HepG2 (cell line): Measurements from ENCODE around the gene ZNRF3. TPM values are rescaled to one million over a fixed set of nuclear protein-coding genes. Genes with fewer than 3 reads are reported as not detected.

Source experiments
- ATAC-seq: fragments of 200-7000 bp; cut with Tn5 transposase; 3 replicates; pipeline ENCODE4 v1.9.1; 2020; ENCODE audit warnings: mild to moderate bottlenecking, moderate library complexity
- BruUV-seq: library from RNA; stranded (reverse); fragments of 400-500 nt; replicated peaks from 2 replicates; lab custom pipeline; 2021; lab: Mats Ljungman, UMichigan
- CTCF ChIA-PET: fragments of 300-600 bp; formaldehyde crosslinking; extraction: SDS; loops from one replicate; lab custom pipeline; 2021; ENCODE audit warnings: low total read pairs, inconsistent platforms, low intra/inter-chr PET ratio; lab: Yijun Ruan, JAX
- POLR2A ChIA-PET: fragments of 350-600 bp; sonication (Branson Sonifier 250); formaldehyde crosslinking; loops from one replicate; lab custom pipeline; 2020; ENCODE audit warnings: antibody characterized with exemption, inconsistent platforms; lab: Yijun Ruan, JAX
- DNase-seq: peaks from one replicate; pipeline ENCODE4 v3.0.0-alpha.2; 2015; ENCODE audit warnings: low spot score
- FAIRE-seq: peaks from 3 replicates; lab custom pipeline; 2011; peaks lifted over from hg19 to GRCh38; lab: Jason Lieb, UNC
- H2AFZ ChIP-seq: one replicate; pipeline ENCODE4 v1.6.1; 2011; ENCODE audit warnings: low read length, inconsistent platforms
- H3K27ac ChIP-seq: fragments of 300-600 bp; 3 replicates; pipeline ENCODE4 v1.8.0; 2011; ENCODE audit warnings: mixed run types, mild to moderate bottlenecking, mixed read lengths, low read length, inconsistent platforms; ENCODE audit not compliant: insufficient read depth; ENCODE audit errors: extremely low read length
- H3K27me3 ChIP-seq, 2 experiments: fragments of 200-600 bp in 1 of 2; 2 replicates in 1 of 2; 3 replicates in 1 of 2; pipeline versions ENCODE4 v1.6.0 to v1.8.0; 2011; ENCODE audit warnings: low read length in 2 of 2, mild to moderate bottlenecking in 2 of 2, moderate library complexity in 2 of 2, inconsistent platforms in 1 of 2; ENCODE audit not compliant: insufficient read depth in 2 of 2, control insufficient read depth in 1 of 2
- H3K36me3 ChIP-seq, 2 experiments: fragments of 200-600 bp in 1 of 2; replicated peaks in 1 of 2; 2 replicates in 1 of 2; 3 replicates in 1 of 2; pipeline versions ENCODE4 v1.5.1 to v1.8.0; 2011; ENCODE audit warnings: low read length in 2 of 2, inconsistent platforms in 1 of 2; ENCODE audit not compliant: insufficient read depth in 2 of 2, control insufficient read depth in 1 of 2
- H3K4me1 ChIP-seq: 2 replicates; pipeline ENCODE4 v1.5.1; 2012; ENCODE audit warnings: low read length, inconsistent platforms; ENCODE audit not compliant: insufficient read depth
- H3K4me2 ChIP-seq: 2 replicates; pipeline ENCODE4 v1.6.0; 2011; ENCODE audit warnings: low read depth, low read length, inconsistent platforms
- H3K4me3 ChIP-seq, 3 experiments: fragments of 200-600 bp in 1 of 3; sonication (generic), shearing (Covaris generic) in 1 of 3; replicated peaks in 1 of 3; 2 replicates each; pipeline ENCODE4 v1.5.1; 2011 to 2016; ENCODE audit warnings: low read length in 3 of 3, inconsistent platforms in 2 of 3, low read depth in 2 of 3, mild to moderate bottlenecking in 2 of 3, control low read depth in 1 of 3, mixed read lengths in 1 of 3; ENCODE audit not compliant: insufficient read depth in 1 of 3
- H3K79me2 ChIP-seq: one replicate; pipeline ENCODE4 v1.6.1; 2011; ENCODE audit warnings: low read length, inconsistent platforms; ENCODE audit not compliant: insufficient read depth
- H3K9ac ChIP-seq: 2 replicates; pipeline ENCODE4 v1.6.0; 2011; ENCODE audit warnings: mild to moderate bottlenecking, low read depth, low read length, inconsistent platforms; ENCODE audit not compliant: insufficient read depth
- H3K9me3 ChIP-seq: 2 replicates; pipeline ENCODE4 v1.5.1; 2012; ENCODE audit warnings: mild to moderate bottlenecking, low read length
- H4K20me1 ChIP-seq: 2 replicates; pipeline ENCODE4 v1.6.0; 2011; ENCODE audit warnings: inconsistent platforms, mild to moderate bottlenecking, low read length, moderate library complexity; ENCODE audit not compliant: insufficient read depth
- CSRNP1 ChIP-seq: sonication (generic); formaldehyde crosslinking; IDR thresholded peaks from 2 replicates; pipeline ENCODE4 v1.8.1; 2023; ENCODE audit warnings: mild to moderate bottlenecking, missing genetic modification reagents
- DMAP1 ChIP-seq: IDR thresholded peaks from 2 replicates; pipeline ENCODE4 v1.6.1; 2016
- FOXC1 ChIP-seq: sonication (generic); formaldehyde crosslinking; IDR thresholded peaks from 2 replicates; pipeline ENCODE4 v1.8.0; 2022; ENCODE audit warnings: mild to moderate bottlenecking, missing genetic modification reagents, borderline replicate concordance
- HNRNPH1 ChIP-seq: fragments of 200-400 bp; formaldehyde crosslinking; optimal IDR thresholded peaks from 2 replicates; pipeline ENCODE3; 2017; ENCODE audit warnings: mild to moderate bottlenecking, low read depth, low read length
- KAT7 ChIP-seq: IDR thresholded peaks from 2 replicates; pipeline ENCODE4 v1.6.1; 2018; ENCODE audit warnings: borderline replicate concordance, missing compliant biosample characterization
- NFIC ChIP-seq: IDR thresholded peaks from 2 replicates; pipeline ENCODE4 v1.6.1; 2012; ENCODE audit warnings: mild to moderate bottlenecking, low read length, inconsistent platforms
- ONECUT2 ChIP-seq: sonication (generic); formaldehyde crosslinking; IDR thresholded peaks from 2 replicates; pipeline ENCODE4 v1.4.0; 2020; ENCODE audit warnings: missing genetic modification reagents
- PPARG ChIP-seq: conservative IDR thresholded peaks from 2 replicates; pipeline ENCODE4 v1.6.1; 2016; ENCODE audit warnings: missing biosample characterization, missing genetic modification reagents
- TP53 ChIP-seq: sonication (generic); formaldehyde crosslinking; conservative IDR thresholded peaks from 2 replicates; pipeline ENCODE4 v1.4.0; 2020; ENCODE audit warnings: missing genetic modification reagents
- ZBTB33 ChIP-seq: sonication (generic); formaldehyde crosslinking; IDR thresholded peaks from 2 replicates; pipeline ENCODE4 v1.4.0; 2020; ENCODE audit warnings: missing genetic modification reagents
- ZIK1 ChIP-seq: sonication (generic); formaldehyde crosslinking; IDR thresholded peaks from 2 replicates; pipeline ENCODE4 v1.5.0; 2020; ENCODE audit warnings: mild to moderate bottlenecking, low read depth, missing genetic modification reagents, borderline replicate concordance
- ZMYM3 ChIP-seq: sonication (generic); formaldehyde crosslinking; IDR thresholded peaks from 2 replicates; pipeline ENCODE4 v1.5.1; 2020; ENCODE audit warnings: mild to moderate bottlenecking, missing genetic modification reagents
- ZNF281 ChIP-seq: sonication (generic); formaldehyde crosslinking; IDR thresholded peaks from 2 replicates; pipeline ENCODE4 v1.4.0; 2020; ENCODE audit warnings: missing genetic modification reagents, borderline replicate concordance
- ZNF574 ChIP-seq: sonication (generic); formaldehyde crosslinking; IDR thresholded peaks from 2 replicates; pipeline ENCODE4 v1.4.0; 2020; ENCODE audit warnings: missing genetic modification reagents
- WGBS: methylation state at CpG from one replicate; pipeline ENCODE4 v1.1.6; 2017; ENCODE audit warnings: low lambda C conversion rate; 5-methylcytosine and 5-hydroxymethylcytosine counted together
- in situ Hi-C: cut with HindIII; loops from 2 replicates; pipeline ENCODE4 v1.10.0; 2017; ENCODE audit warnings: low pct_unique_long_range_greater_than_20kb; ENCODE audit not compliant: extremely low pct_ligation_motif_present
- intact Hi-C: fragments of 100-400 bp; cut with micrococcal nuclease; formaldehyde crosslinking; loops from one replicate; pipeline ENCODE4 v1.10.0; 2022; ENCODE audit not compliant: unreplicated experiment
- polyA plus RNA-seq, 8 experiments: library from polyadenylated mRNA; depleted of rRNA in 3 of 8; stranded (reverse) in 7 of 8; unstranded in 1 of 8; fragments of >200 nt; fragmentation: Illumina TruSeq in 4 of 8; extraction: Trizol in 4 of 8; gene quantifications; 2 replicates each; pipeline versions ENCODE4 v1.2.1 to v1.2.3, GENCODE V29; 2011 to 2016; ENCODE audit warnings: low read depth in 4 of 8, missing spikeins in 1 of 8, mixed read lengths in 1 of 8; ENCODE audit not compliant: insufficient read depth in 1 of 8
- total RNA-seq, 5 experiments: library from RNA; depleted of rRNA; stranded (reverse); fragments of >200 nt; fragmentation: Illumina TruSeq; extraction: Trizol; gene quantifications; 2 replicates each; pipeline ENCODE4 v1.2.3, GENCODE V29; 2016; ENCODE audit warnings: low read depth in 1 of 5
- TF ChIP-seq, protein P1 (sequence below): sonication (generic); formaldehyde crosslinking; IDR thresholded peaks from 2 replicates; pipeline ENCODE4 v1.4.0; 2020; ENCODE audit warnings: mild to moderate bottlenecking, missing genetic modification reagents
- TF ChIP-seq, protein P2 (sequence below): sonication (generic); formaldehyde crosslinking; IDR thresholded peaks from 2 replicates; pipeline ENCODE4 v1.8.0; 2022; ENCODE audit warnings: missing genetic modification reagents, low read depth, mild to moderate bottlenecking, borderline replicate concordance

The ZNRF3 gene
- total and polyA plus RNA-seq, 2 of the 13 experiments (the other 11 are each of a cell fraction or from before 2014, with no cell fraction given) = 20.3 to 36.7 TPM

DNA sequence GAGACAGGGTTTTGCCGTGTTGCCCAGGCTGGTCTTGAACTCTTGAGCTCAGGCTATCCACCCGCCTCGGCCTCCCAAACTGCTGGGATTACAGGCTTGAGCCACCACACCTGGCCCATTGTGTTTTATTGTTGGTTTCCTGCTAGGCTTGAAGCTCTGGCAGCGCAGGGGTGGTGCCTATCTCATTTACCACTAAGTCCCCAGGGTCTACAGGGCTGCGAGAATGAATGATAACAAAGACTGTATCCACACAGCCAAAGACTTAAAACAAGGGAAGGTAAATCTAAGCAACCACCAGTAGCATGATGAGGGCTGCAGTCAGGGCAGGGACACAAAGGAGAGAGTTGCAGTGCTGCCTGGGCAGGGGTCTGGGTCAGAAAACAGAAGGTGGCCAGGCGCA is 45.7 kb upstream of the ZNRF3 start:
- DNase-seq = no peak
- intact Hi-C loops = no loop called here
- WGBS = 94% methylated on average over 6 of the region's 6 CpGs
- Histone ChIP-seq H3K9me3 (no peaks in the 10 kb centered on the region), H3K36me3 (no peaks in the 10 kb centered on the region), H4K20me1 (no peaks in the 10 kb centered on the region), H3K4me1 (peaks cover 33% of the 10 kb centered on the region), H3K9ac (no peak overlapping the region), H3K79me2 (no peaks in the 10 kb centered on the region), H3K27me3 (no peaks in the 10 kb centered on the region), H2AFZ (no peak overlapping the region), H3K4me3 (no peak overlapping the region), H3K27ac (no peak overlapping the region), H3K4me2 (no peak overlapping the region)
- ChIA-PET POLR2A (no interaction called here), CTCF (no interaction called here)
- ATAC-seq = no peak
- BruUV-seq = no TSS peak
- TF ChIP-seq ZBTB33 (CRISPR knock-in tag) (no peak), FOXC1 (CRISPR knock-in tag) (no peak), CSRNP1 (CRISPR knock-in tag) (no peak), ZMYM3 (CRISPR knock-in tag) (no peak), ZNF281 (no peak), NFIC (no peak), HNRNPH1 (no peak), ONECUT2 (CRISPR knock-in tag) (no peak), DMAP1 (CRISPR knock-in tag) (no peak), ZNF574 (CRISPR knock-in tag) (no peak), TP53 (CRISPR knock-in tag) (no peak), PPARG (CRISPR knock-in tag) (no peak), ZIK1 (no peak), KAT7 (CRISPR knock-in tag) (no peak)
- TF ChIP-seq, protein P1, sequence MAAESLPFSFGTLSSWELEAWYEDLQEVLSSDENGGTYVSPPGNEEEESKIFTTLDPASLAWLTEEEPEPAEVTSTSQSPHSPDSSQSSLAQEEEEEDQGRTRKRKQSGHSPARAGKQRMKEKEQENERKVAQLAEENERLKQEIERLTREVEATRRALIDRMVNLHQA (CRISPR knock-in tag) = no peak
- TF ChIP-seq, protein P2, sequence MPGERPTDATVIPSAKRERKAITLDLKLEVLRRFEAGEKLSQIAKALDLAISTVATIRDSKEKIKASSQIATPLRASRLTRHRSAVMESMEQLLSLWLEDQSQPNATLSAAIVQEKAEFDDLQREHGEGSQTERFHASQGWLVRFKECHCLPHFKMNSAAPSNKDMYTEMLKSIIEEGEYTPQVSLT (CRISPR knock-in tag) = no peak
- in situ Hi-C loops = no loop called here
- FAIRE-seq = no peak
